ENCODE data around the gene PRPS1.

DNA sequence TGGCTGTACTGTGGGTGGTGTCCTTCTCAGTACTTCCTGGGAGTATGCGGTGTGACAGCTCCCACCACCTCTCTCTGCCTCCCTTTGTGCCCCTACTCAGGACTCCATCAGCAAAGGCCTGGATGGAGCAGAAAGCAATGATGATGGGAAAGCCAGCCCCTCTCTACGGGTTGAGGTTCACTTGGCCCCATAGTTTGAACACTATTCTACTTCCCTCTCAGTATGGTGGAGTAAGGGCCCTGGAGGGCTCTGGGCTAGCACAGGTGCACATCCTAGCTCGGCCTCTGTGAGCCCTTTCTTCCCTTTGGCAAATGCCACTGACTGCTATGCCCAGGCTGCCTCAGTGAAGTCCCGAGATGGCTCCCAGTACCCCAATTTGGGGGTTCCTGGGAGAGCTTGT lies 31.0 kb downstream of the PRPS1 start:
- TF ChIP-seq CTCF (IDR thresholded peaks at IDR 0.05) (no peak), ZFX (IDR thresholded peaks at IDR 0.05; ENCODE audit: borderline replicate concordance) (no peak)
